ENCODE data around the gene NR2F1.

NR2F1 gene

DNA sequence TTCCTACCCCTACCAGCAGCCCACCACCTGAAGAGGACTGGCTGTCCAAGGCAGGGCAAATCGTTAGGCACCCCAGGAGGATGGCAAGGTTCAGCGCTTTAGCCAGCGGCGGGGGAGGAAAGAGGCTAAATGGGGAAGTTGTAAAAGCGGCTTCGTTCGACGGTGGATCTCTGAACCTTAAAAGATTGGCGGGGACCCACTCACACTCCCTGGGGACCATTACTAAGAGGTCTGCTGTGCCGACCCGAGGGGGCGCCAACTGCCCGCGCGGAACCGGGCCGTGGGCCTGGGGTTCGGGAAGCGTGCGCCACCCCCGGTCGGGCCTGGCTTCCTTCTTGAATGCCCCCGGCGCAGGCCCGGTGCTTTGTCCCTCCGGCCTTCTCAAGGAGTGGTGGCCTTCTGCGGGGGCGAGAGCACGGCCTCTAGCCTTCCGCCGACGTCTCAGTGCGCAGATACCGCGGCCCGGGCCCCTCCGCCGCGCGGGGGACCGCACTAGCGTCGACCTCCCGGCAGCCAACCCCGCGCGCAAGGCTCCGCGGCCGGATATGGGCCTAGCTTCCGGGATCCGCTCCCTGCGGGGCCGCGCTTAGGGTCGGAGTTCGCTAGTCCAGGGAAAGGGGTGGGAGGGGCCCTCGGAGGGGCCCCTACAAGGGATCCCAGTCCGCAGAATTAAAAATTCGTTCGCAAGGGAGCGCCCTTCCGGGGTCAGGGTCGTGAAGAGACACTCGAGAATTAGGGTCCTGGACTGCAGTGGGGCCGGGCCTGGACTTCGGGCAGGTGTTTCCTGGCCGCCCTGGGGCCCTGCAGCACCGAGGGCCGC is 12.5 kb upstream of the NR2F1 start:
- TF ChIP-seq ZNF274 (IDR thresholded peaks at IDR 0.05; ENCODE audit: low read depth, low read length) = no peak
- no peak for TF ChIP-seq SUZ12 (IDR thresholded peaks at IDR 0.05; ENCODE audit: extremely low read depth, insufficient read depth, insufficient read length)
- TF ChIP-seq YY1 (IDR thresholded peaks at IDR 0.05; ENCODE audit: insufficient read depth, insufficient read length) = no peak
- no peak for DNase-seq (ENCODE audit: low read depth, low spot score)
- Histone ChIP-seq H3K9ac (ENCODE audit: insufficient read length, low read depth) (peak overlapping the region; percentile 64), H3K9me3 (ENCODE audit: insufficient read depth, low read length) (no peaks in the 10 kb centered on the region), H3K36me3 (ENCODE audit: insufficient read depth, insufficient read length, low read length) (no peaks in the 10 kb centered on the region), H3K4me3 (ENCODE audit: insufficient read length, low read depth) (peak overlapping the region; percentile 55), H3K27me3 (ENCODE audit: insufficient read depth, insufficient read length) (peaks cover 74% of the 10 kb centered on the region), H3K4me1 (ENCODE audit: insufficient read depth, insufficient read length) (peaks cover 9% of the 10 kb centered on the region)

DNA sequence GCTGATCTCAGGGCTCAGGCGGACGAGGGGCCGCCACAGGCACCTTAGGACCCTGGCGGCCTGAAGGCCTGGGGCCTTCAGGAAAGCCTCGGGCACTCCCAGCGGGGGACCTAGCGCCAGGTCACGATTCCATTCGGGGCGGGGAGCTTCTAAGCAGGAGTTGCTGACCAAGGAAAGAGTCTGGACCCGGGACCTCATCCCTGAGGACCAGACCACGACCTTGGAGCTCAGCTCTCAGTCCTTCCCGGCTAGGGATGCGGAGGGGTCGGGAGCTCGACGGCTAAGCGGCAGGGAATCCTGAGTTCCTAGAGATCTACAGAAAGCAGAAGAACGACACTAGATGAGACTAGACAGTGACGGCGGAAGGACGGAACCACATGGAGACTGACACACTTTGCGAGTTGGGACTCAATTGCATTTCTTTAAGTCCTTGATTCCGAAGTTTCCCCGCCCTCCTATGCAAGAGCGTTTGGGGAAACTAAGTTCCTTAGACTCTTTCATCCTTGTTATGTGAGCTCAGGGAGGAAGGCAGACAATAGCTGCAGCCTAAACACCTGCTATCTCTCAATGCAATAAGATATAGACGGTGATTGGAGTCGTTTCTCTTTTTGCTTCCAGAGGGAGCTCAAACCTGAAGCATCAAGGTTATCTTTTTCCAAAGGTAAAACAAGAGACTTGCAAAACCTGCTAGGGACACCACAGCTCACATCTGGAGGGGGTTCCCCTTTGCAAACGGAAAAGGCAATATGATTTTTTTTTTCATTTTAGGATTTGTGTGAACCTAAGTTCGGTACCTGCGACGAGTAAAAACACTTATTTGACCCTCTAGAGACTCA is 11.7 kb upstream of the NR2F1 start:
- no peak for TF ChIP-seq SUZ12 (IDR thresholded peaks at IDR 0.05; ENCODE audit: extremely low read depth, insufficient read depth, insufficient read length)
- no peak for TF ChIP-seq ZNF274 (IDR thresholded peaks at IDR 0.05; ENCODE audit: low read depth, low read length)
- no peak for TF ChIP-seq YY1 (IDR thresholded peaks at IDR 0.05; ENCODE audit: insufficient read depth, insufficient read length)
- peaks cover 82% of the 10 kb centered on the region for H3K27me3 ChIP-seq (ENCODE audit: insufficient read depth, insufficient read length)
- H3K4me1 ChIP-seq (ENCODE audit: insufficient read depth, insufficient read length) = peaks cover 9% of the 10 kb centered on the region
- H3K36me3 ChIP-seq (ENCODE audit: insufficient read depth, insufficient read length, low read length) = no peaks in the 10 kb centered on the region
- DNase-seq (ENCODE audit: low read depth, low spot score) = no peak
- peak overlapping the region; percentile 64 for H3K9ac ChIP-seq (ENCODE audit: insufficient read length, low read depth)
- peak overlapping the region; percentile 55 for H3K4me3 ChIP-seq (ENCODE audit: insufficient read length, low read depth)
- H3K9me3 ChIP-seq (ENCODE audit: insufficient read depth, low read length) = no peaks in the 10 kb centered on the region

DNA sequence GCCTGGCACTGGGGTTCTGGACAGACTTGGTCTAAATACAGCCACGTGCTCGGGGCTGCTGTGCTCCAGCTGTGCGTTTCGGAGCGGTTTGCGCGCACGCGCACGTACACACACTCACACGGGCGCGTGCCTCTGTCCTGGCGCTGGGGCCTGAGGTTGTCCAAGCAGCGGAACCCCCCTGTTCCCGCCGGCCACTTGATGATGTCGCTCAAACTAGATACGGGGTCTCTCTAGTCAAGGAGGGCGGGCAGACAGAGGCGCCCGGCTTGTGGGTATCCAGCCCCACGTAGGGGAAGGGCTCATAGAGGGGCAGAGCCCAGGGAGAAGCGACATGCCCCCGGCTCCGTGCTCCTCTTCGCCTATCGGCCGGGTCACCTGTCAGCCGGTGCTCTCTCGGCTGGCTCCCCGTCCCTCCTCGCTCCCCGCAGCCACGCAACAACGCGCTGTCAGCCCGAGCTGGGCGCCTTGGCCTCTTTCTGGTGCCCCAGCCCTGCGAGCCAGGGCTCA is 10.9 kb upstream of the NR2F1 start:
- Histone ChIP-seq H3K9me3 (ENCODE audit: insufficient read depth, low read length) (no peaks in the 10 kb centered on the region), H3K4me3 (ENCODE audit: insufficient read length, low read depth) (peak overlapping the region; percentile 37), H3K9ac (ENCODE audit: insufficient read length, low read depth) (no peak overlapping the region)

DNA sequence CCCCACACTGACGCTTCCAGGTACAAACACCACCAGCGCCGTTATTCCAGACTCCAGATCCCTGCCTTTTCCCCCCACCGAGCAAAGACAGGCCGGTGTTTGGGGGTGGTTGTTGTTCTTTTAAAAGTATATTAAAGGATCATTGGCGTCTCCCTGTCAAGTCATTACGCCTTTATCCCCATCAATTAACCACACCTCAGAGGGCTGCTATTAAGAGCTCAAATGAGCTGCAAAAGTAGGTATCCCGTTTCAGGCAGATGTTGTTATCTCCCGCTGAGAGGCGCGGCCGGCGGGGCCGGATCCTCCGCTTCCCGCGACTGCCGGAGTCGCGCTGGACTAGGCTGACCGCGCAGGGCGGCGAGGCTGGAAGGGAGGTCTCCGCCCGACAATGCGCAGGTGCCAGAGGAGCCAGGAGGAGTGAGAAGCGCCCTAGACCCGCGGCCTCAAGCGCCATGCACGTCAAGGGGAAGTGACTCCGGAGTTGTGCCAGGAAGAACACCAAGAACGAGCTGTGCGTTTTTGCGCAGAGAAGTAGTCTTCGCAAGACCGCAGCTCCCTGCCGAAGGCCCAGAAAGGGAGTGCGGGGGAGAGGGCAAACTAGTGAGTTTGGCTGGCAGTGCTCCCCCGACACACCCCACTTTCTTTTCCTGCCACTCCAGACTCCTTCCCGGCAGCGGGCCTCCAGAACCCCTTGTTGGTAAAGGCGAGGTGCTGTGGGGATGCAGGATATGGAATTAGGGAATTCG is 10.2 kb upstream of the NR2F1 start:
- H3K9me3 ChIP-seq (ENCODE audit: insufficient read depth, low read length) = no peaks in the 10 kb centered on the region
- H3K36me3 ChIP-seq (ENCODE audit: insufficient read depth, insufficient read length, low read length) = no peaks in the 10 kb centered on the region
- DNase-seq (ENCODE audit: low read depth, low spot score) = no peak
- TF ChIP-seq SUZ12 (IDR thresholded peaks at IDR 0.05; ENCODE audit: extremely low read depth, insufficient read depth, insufficient read length) (no peak), ZNF274 (IDR thresholded peaks at IDR 0.05; ENCODE audit: low read depth, low read length) (no peak)
- peak overlapping the region; percentile 37 for H3K4me3 ChIP-seq (ENCODE audit: insufficient read length, low read depth)
- peaks cover 96% of the 10 kb centered on the region for H3K27me3 ChIP-seq (ENCODE audit: insufficient read depth, insufficient read length)
- peaks cover 9% of the 10 kb centered on the region for H3K4me1 ChIP-seq (ENCODE audit: insufficient read depth, insufficient read length)
- H3K9ac ChIP-seq (ENCODE audit: insufficient read length, low read depth) = no peak overlapping the region

More for the DNA sequence above, 10.9 kb upstream of the NR2F1 start:
- TF ChIP-seq SUZ12 (IDR thresholded peaks at IDR 0.05; ENCODE audit: extremely low read depth, insufficient read depth, insufficient read length) = no peak
- TF ChIP-seq ZNF274 (IDR thresholded peaks at IDR 0.05; ENCODE audit: low read depth, low read length) = no peak
- no peak for TF ChIP-seq YY1 (IDR thresholded peaks at IDR 0.05; ENCODE audit: insufficient read depth, insufficient read length)
- Histone ChIP-seq H3K36me3 (ENCODE audit: insufficient read depth, insufficient read length, low read length) (no peaks in the 10 kb centered on the region), H3K4me1 (ENCODE audit: insufficient read depth, insufficient read length) (peaks cover 9% of the 10 kb centered on the region), H3K27me3 (ENCODE audit: insufficient read depth, insufficient read length) (peaks cover 90% of the 10 kb centered on the region)
- DNase-seq (ENCODE audit: low read depth, low spot score) = no peak

DNA sequence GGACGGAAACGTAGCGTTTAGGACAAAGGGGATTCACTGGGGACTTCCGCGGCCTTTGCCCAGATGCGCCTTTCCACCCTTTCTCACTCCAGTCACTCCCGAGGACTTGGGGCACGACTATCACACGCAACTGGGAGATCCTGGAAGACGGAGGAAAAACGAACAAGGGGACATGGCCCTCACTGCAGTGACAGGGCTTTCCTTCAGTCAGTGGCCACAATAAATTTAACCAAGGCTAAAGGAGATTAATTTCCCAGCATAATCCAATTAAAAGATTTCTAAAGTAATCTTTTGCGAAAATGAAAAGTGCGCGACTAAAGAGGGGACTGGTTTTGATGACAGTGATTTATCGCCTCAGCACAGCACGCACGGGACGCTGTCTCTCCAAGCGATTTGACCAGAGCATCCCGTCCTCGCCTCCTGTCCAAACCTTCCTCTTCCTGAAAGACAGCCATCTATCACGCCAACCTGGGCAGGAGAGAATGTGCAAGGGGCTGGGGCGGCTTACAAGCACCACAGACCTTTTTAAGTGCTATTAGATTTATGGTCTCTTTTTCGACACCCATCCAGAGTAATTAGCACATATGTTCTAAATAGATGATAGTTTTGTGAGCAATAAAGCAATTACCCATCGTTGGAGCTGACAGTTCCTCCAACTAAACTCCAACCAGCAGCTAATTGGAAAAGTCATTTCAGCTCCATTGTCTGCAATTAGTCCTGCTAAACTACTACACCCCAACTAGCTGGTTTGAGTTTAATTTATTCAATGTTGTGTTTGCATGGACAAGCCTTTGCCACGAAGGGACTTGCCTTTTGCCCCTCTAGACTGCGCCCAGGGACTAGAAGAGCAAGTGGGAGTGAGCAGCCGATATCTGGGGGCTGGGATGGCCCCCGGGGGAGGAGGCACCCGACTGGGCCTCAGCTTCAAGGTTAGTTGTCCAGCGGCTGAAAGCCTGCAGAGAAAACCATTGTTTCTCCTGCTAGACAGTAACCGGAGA is 9.4 kb upstream of the NR2F1 start:
- DNase-seq (ENCODE audit: low read depth, low spot score) = no peak
- Histone ChIP-seq H3K4me3 (ENCODE audit: insufficient read length, low read depth) (peak overlapping the region; percentile 37), H3K27me3 (ENCODE audit: insufficient read depth, insufficient read length) (peaks cover 100% of the 10 kb centered on the region), H3K36me3 (ENCODE audit: insufficient read depth, insufficient read length, low read length) (no peaks in the 10 kb centered on the region), H3K4me1 (ENCODE audit: insufficient read depth, insufficient read length) (peaks cover 9% of the 10 kb centered on the region), H3K9me3 (ENCODE audit: insufficient read depth, low read length) (no peaks in the 10 kb centered on the region), H3K9ac (ENCODE audit: insufficient read length, low read depth) (no peak overlapping the region)
- TF ChIP-seq YY1 (IDR thresholded peaks at IDR 0.05; ENCODE audit: insufficient read depth, insufficient read length) (no peak), SUZ12 (IDR thresholded peaks at IDR 0.05; ENCODE audit: extremely low read depth, insufficient read depth, insufficient read length) (peak; percentile 27)
